Measurements from ENCODE around the gene RBM38. TPM values are rescaled to one million over a fixed set of nuclear protein-coding genes. Genes with fewer than 3 reads are reported as not detected.

The RBM38 gene
- total RNA-seq, 1 experiment from 2014 or later: 39.2 TPM

- Mint-ChIP-seq H3K4me3 (ENCODE audit: unreplicated experiment) (no peak overlapping the region), H3K27me3 (ENCODE audit: insufficient read depth, unreplicated experiment) (no peaks in the 10 kb centered on the region), H3K27ac (ENCODE audit: unreplicated experiment) (no peak overlapping the region), H3K36me3 (ENCODE audit: insufficient read depth, unreplicated experiment) (peaks cover 29% of the 10 kb centered on the region), H3K9me3 (ENCODE audit: unreplicated experiment) (no peaks in the 10 kb centered on the region), H3K4me1 (ENCODE audit: low read depth, unreplicated experiment) (peaks cover 13% of the 10 kb centered on the region)
- H3K4me1 ChIP-seq: no peaks in the 10 kb centered on the region
- ChIA-PET CTCF (interaction anchor here (0.6 to 1.5 kb wide), 12 partner anchors 9 to 755 kb away, joined by 3 to 6 read pairs (median 4); no protein-coding TSS in a partner anchor), POLR2A (interaction anchor here (0.6 kb wide), 1 partner anchor 296 kb away, joined by 4 read pairs; no protein-coding TSS in a partner anchor)
- H3K4me3 ChIP-seq (ENCODE audit: low read depth, low read length): no peak overlapping the region
- BruUV-seq (replicated peaks): no TSS peak
- peak; percentile 47 to 66 for DNase-seq
- H3K9me3 ChIP-seq: no peaks in the 10 kb centered on the region
- H3K27me3 ChIP-seq (replicated peaks; ENCODE audit: control insufficient read depth, insufficient read depth, low read length): no peaks in the 10 kb centered on the region
- intact Hi-C loops (cut with micrococcal nuclease; ENCODE audit: unreplicated experiment): loop anchor here (5.0 to 10.0 kb wide), 2 partner anchors 39 to 211 kb away; no protein-coding TSS in a partner anchor
- TF ChIP-seq, protein P1, sequence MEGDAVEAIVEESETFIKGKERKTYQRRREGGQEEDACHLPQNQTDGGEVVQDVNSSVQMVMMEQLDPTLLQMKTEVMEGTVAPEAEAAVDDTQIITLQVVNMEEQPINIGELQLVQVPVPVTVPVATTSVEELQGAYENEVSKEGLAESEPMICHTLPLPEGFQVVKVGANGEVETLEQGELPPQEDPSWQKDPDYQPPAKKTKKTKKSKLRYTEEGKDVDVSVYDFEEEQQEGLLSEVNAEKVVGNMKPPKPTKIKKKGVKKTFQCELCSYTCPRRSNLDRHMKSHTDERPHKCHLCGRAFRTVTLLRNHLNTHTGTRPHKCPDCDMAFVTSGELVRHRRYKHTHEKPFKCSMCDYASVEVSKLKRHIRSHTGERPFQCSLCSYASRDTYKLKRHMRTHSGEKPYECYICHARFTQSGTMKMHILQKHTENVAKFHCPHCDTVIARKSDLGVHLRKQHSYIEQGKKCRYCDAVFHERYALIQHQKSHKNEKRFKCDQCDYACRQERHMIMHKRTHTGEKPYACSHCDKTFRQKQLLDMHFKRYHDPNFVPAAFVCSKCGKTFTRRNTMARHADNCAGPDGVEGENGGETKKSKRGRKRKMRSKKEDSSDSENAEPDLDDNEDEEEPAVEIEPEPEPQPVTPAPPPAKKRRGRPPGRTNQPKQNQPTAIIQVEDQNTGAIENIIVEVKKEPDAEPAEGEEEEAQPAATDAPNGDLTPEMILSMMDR (IDR thresholded peaks at IDR 0.05; ENCODE audit: insufficient read depth in 1 of 2, low read depth in 1 of 2, low read length in 1 of 2, severe bottlenecking in 1 of 2, unreplicated experiment in 1 of 2): no peak
- H3K36me3 ChIP-seq (ENCODE audit: control insufficient read depth, insufficient read depth, low read length): peaks cover 2% of the 10 kb centered on the region; the same call in 1 of the 2 replicates
Observed at GRCh38 chr20:57383447-57384347, 7.5 kb upstream of the RBM38 start.

GRCh38 chr20:57384486-57384885, 6.7 kb upstream of the RBM38 start:
- Histone ChIP-seq H3K27me3 (replicated peaks; ENCODE audit: control insufficient read depth, insufficient read depth, low read length) (no peaks in the 10 kb centered on the region), H3K36me3 (ENCODE audit: control insufficient read depth, insufficient read depth, low read length) (peaks cover 2% of the 10 kb centered on the region; the same call in 1 of the 2 replicates), H3K4me1 (peaks cover under 1% of the 10 kb centered on the region), H3K9me3 (no peaks in the 10 kb centered on the region), H3K4me3 (ENCODE audit: low read depth, low read length) (no peak overlapping the region)
- H3K27ac Mint-ChIP-seq (ENCODE audit: unreplicated experiment): no peak overlapping the region
- TF ChIP-seq, protein P1 (IDR thresholded peaks at IDR 0.05; ENCODE audit: insufficient read depth in 1 of 2, low read depth in 1 of 2, low read length in 1 of 2, severe bottlenecking in 1 of 2, unreplicated experiment in 1 of 2): no peak
- H3K36me3 Mint-ChIP-seq (ENCODE audit: insufficient read depth, unreplicated experiment): peaks cover 29% of the 10 kb centered on the region
- no peaks in the 10 kb centered on the region for H3K27me3 Mint-ChIP-seq (ENCODE audit: insufficient read depth, unreplicated experiment)
- H3K4me3 Mint-ChIP-seq (ENCODE audit: unreplicated experiment): no peak overlapping the region
- DNase-seq: no peak
- BruUV-seq (replicated peaks): no TSS peak
- H3K9me3 Mint-ChIP-seq (ENCODE audit: unreplicated experiment): no peaks in the 10 kb centered on the region
- intact Hi-C loops (cut with micrococcal nuclease; ENCODE audit: unreplicated experiment): loop anchor here (5.0 to 10.0 kb wide), 2 partner anchors 38 to 210 kb away; no protein-coding TSS in a partner anchor
- H3K4me1 Mint-ChIP-seq (ENCODE audit: low read depth, unreplicated experiment): peaks cover 15% of the 10 kb centered on the region
- ChIA-PET POLR2A (interaction anchor here (0.6 kb wide), 1 partner anchor 297 kb away, joined by 4 read pairs; no protein-coding TSS in a partner anchor), CTCF (interaction anchor here (0.6 to 1.5 kb wide), 8 partner anchors 8 to 714 kb away, joined by 3 to 6 read pairs (median 5); no protein-coding TSS in a partner anchor)

DNA sequence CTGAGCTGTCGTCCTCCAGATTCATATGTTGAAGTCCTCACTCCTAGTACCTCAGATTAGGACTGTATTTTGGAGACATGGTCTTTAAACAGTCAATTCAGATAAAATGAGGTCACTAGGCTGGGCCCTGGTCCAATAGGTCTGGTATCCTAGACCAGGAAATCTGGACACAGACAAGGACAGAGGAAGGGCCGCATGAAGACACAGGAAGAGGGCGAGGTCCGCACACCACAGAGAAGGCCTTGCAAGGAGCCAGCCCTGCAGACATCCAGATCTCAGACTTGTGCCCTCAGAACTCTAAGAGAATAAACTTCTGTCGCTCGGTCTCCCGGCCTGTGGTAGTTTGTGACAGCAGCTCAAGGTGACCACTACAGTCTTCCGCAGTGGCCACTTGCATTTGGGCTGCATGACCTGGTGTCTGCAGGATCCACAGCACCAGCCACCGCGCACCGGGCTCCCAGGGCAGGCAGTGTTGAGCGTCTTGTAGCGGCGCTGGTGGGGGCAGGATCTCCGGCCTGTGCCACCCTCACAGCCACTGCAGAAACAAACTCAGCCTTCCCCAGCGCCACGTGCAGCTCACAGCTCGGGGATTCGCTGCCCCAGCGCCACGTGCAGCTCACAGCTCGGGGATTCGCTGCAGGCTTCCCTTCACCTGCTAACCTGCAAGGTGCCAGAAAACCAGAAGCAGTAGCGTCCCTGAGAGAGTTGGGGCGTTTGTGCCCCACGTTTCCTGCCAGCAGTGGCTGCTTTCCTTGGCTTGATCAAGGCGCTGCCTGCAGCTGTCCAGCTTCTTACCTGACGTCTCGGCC, 6.0 kb upstream of the RBM38 start:
- H3K4me3 Mint-ChIP-seq (ENCODE audit: unreplicated experiment): no peak overlapping the region
- intact Hi-C loops (cut with micrococcal nuclease; ENCODE audit: unreplicated experiment): loop anchor here (5.0 to 10.0 kb wide), 2 partner anchors 37 to 210 kb away; no protein-coding TSS in a partner anchor
- BruUV-seq (replicated peaks): no TSS peak

More for the DNA sequence above, 6.0 kb upstream of the RBM38 start:
- Mint-ChIP-seq H3K9me3 (ENCODE audit: unreplicated experiment) (no peaks in the 10 kb centered on the region), H3K27me3 (ENCODE audit: insufficient read depth, unreplicated experiment) (no peaks in the 10 kb centered on the region), H3K27ac (ENCODE audit: unreplicated experiment) (no peak overlapping the region), H3K4me1 (ENCODE audit: low read depth, unreplicated experiment) (peaks cover 19% of the 10 kb centered on the region), H3K36me3 (ENCODE audit: insufficient read depth, unreplicated experiment) (peaks cover 28% of the 10 kb centered on the region)
- ChIA-PET CTCF (no interaction called here), POLR2A (interaction anchor here (0.6 kb wide), 1 partner anchor 18 kb away, joined by 11 read pairs; no protein-coding TSS in a partner anchor)
- Histone ChIP-seq H3K36me3 (ENCODE audit: control insufficient read depth, insufficient read depth, low read length) (peaks cover 2% of the 10 kb centered on the region; the same call in 1 of the 2 replicates), H3K4me1 (peaks cover 7% of the 10 kb centered on the region), H3K9me3 (no peaks in the 10 kb centered on the region), H3K27me3 (replicated peaks; ENCODE audit: control insufficient read depth, insufficient read depth, low read length) (no peaks in the 10 kb centered on the region), H3K4me3 (ENCODE audit: low read depth, low read length) (no peak overlapping the region)
- DNase-seq: no peak
- TF ChIP-seq, protein P1 (IDR thresholded peaks at IDR 0.05; ENCODE audit: insufficient read depth in 1 of 2, low read depth in 1 of 2, low read length in 1 of 2, severe bottlenecking in 1 of 2, unreplicated experiment in 1 of 2): no peak

All from Caco-2 (cell line).